ENCODE data around the gene CACNA1C.

Gene CACNA1C

DNA sequence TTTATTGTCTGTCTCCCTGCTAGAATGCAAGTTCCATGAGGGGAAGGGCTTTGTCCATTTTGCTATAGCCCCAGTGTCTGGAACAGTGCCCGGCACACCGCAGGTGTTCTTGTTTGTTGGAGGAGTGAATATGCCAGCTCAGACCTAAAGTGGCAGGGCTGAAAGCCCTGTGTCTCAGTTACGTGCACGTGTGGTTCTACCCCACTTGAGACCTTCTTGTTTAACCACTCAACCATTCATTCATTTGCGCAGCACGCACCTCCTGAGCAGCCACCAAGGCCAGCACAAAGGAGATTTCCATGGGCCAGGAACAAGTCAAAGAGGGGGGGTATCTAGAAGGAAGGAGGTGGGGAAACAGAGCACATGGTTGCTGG, 404.0 kb downstream of the CACNA1C start:
- no peak for DNase-seq (ENCODE audit: low spot score)

DNA sequence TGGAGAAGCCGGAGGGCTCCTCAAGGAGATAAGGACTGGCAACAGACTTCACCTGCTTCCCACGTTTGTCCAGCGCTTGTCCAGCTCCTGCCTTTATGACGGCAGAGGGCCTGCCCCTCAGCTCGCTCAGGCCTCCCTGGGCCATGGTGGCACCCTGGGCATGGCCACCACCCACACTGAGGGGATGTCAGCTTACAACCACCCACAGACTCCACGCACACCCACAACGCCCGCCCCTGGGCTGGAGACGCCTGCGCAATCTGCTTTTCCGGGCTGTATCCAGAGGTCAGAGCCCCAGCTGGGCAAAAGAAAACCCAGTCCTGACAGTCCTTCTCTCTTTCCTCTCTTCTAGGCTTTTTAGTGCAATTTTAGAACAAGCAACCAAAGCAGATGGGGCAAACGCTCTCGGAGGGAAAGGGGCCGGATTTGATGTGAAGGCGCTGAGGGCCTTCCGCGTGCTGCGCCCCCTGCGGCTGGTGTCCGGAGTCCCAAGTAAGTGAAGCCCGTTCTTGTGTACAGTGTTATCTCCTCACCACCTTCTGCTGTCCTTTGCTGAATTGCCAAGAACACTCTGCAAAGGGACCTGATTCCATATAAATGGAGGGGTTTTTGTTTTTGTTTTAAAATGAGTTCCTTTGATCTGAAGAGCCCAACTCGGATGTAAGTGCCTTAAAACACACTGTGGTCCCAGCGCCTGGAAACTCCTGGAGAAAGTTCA, 404.6 kb downstream of the CACNA1C start:
- DNase-seq (ENCODE audit: low spot score), result no peak

DNA sequence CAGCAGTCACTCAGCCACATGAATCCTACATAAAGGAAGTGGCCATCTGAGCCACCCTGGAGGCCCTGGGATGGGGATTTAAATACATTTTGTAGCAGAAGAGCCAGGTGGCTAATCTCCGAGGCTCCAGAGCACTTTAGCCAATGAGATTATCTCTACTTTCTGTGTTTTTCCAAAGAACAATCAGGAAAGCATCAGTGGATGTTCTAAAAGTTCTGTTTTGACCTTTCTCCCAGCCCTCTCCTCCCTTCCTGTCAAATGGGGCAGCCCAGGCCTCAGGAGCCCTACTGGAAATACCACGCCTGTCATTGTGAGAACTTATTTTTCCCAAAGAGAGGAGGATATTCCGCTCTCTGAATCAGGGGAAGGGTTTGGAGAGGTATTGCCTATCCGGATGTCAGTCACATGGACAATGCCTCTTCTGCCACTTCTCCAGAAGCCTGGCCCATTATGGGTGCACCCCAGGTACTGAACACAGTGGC, 405.2 kb downstream of the CACNA1C start:
- DNase-seq (ENCODE audit: low spot score), result no peak

DNA sequence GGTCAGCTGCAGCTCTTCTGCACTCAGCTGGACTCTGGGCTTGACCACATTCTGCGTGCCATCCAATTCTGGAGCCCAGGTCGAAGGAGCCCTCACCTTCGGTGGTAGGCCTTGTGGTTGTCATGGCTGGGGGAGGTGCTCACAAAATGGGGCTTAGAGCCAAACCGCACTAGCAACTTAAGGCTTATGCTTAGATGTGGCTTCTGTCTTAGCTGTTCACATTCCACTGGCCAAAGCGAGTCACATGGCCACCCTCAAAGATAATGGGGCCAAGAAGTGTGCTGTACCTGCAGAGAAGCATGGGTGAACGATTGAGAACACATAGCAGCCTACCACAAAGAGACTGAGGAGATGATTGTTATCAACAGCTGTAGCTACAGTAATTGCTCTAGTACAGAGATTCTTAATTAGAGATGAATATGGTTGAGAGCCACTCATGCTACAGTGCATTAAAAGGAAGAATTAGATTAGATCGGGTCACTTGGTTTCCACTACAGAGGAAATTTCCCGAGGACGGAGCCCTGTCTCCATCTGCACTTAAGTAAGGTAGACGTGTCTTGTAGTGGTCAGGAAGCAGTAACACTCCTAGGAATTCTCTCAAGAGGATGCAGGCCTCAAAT, 407.4 kb downstream of the CACNA1C start:
- DNase-seq (ENCODE audit: low spot score), result no peak

DNA sequence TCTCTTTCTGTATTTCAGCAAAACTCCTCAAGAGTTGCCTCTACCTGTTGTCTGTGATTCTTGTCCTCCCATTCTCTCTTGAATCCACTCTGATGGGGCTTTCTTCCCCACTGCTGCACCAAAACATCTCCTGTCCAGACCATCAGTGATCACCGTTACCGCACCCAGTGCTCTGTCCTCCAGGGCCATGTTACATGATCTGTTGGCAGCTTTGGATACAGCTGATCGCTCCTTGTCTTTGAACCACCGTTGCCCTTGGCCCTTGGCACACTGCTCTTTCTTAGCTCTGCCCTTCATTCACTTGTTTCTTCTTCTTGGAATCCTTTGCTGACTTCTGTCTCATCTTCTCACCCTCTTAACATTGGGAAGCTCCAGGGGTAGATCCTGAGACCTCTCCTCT, 408.3 kb downstream of the CACNA1C start:
- no peak for DNase-seq (ENCODE audit: low spot score)

DNA sequence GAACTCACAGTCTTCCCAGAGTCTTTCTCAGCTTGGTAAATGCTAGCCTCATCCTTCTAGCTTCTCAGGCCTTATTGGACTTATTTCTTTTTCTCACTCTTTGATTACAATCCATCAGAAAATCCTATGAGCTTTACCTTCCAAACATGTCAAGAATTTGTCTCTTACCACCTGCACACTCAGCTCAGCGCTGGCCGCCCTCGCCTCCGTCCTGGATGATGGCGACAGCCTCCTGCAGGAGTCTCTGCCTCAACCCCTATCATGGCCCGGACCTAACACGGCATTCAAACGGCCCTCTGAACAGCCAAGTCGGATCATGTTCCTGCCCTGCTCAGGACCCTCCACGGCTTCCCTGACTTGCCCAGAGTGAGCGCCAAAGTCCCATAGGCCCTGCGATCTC, 408.9 kb downstream of the CACNA1C start:
- no peak for DNase-seq (ENCODE audit: low spot score)

DNA sequence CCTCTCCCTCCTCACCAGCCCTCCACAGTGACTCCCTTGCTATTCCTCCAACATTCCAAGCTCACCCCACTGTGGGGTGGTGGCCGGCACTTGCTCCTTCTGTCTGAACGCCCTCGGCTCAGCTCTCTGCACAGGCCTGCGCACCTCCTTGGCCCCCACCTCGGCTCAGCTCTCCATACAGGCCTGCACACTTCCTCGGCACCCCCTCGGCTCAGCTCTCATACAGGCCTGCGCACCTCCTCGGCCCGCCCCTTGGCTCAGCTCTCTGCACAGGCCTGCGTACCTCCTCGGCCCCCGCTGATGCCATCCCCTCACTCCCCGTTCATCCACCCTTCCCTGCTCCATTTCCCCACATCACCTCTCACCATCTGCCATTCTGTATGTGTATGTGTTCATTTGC, 409.3 kb downstream of the CACNA1C start:
- no peak for DNase-seq (ENCODE audit: low spot score)

DNA sequence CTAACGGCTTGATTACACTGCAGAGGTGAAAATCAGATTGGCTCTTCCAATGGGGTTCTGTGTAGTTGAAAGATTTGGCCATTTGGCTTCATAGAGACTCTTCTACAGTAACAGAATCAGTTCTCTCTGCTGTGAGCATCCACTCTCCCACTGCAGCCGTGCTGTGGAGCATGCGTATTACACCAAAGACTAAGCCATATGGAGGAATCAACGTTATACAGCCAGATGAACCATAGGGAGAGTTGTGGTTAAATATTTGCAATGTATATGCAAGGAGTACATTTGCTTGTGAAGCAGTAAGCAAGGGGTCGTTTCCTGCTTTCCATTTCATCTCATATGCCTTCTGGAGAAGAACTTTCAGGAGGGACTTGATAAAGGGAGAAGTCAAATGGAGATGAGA, 410.9 kb downstream of the CACNA1C start:
- DNase-seq (ENCODE audit: low spot score), result no peak

DNA sequence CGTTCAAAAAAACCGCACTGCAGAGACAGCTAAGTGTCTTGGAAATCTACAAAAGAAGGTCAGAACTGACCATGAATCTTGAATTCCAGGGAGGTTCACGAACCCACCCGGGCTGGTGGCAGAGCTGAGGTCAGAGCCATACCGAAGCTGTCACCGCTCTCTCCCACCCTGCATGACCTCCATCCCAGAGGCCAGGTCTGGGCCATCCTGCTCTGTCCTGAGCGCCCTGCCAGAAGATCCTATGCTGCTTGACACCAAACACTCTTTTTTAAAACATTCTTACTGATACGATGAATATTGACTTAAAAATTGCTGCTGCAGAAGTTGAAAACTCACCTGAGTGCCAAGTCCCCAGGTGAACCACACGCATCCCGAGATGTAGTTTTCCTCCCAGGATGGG, 412.9 kb downstream of the CACNA1C start:
- no peak for DNase-seq (ENCODE audit: low spot score)

DNA sequence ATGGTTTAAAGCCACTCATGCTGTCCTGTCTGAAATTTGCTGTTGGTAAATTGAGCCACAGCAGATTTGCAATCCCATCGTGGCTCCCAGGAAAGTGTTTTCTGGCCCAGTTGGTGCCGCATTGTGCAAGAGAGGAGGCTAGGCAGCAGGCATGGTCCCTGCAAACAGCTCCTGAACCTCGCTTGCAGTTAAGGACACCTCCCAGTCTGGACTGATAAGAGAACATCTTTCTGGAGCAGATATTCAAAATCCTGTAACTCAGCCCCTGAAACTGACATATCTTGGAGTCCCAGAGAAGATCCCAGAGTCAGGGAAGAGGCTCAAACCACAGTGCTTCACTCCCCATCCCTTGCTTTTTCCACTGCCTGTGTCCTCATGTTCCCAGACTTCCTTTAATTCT, 413.4 kb downstream of the CACNA1C start:
- no peak for DNase-seq (ENCODE audit: low spot score)

DNA sequence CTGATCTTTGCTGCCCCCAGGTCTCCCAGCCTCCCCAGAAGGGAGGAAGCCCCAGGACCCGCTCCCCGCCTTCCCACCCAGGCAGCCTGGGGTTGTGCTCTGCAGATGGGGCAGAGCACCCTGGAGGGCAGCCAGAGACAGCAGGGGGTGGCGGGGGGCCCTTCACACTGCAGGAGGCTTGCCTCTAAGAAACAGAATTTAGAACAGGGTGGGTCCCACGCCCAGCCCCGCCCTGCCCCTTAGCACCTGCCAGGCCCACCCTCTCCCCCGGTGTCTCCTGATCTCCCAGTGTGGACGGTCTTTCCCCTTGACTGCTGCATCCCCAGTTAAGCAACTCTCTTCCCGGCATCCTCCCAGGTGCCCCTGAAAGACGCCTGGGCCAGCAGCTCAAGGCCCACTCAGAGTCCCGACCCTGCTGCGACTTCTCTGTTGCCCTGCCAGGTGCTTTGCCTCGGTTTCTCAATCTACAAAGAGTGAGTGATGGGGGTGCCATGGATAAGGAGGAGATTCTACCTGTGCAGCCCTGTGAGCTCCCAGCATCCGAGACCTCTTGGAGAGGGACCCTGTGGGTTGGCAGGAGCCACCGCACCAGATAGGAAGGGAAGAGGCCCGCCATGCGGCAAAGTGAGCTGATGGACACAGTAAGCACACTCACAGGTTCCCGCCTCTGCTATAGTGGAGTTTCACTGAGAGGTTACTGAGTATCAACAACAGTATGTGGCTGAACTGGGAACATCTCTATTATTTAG, 414.8 kb downstream of the CACNA1C start:
- DNase-seq (ENCODE audit: low spot score), result no peak

DNA sequence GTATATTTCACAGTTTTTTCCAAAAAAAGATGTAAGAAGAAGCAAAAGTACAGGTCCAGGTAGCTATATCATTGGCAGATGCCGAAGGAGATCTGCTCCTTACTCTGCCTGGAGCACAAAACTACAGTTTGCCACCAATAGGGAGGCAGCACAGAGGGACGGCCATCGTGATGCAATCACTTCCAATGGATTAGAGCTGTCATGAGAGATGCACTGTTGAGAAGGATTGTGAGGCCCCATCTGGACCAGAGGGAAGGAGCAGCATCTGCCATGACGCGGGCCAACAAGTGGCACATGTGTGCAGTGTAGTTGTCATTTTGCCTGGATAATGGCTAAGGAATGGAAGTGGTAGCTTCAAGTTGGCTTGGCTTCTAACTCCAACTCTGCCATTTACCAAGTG, 423.2 kb downstream of the CACNA1C start:
- DNase-seq (ENCODE audit: low spot score), result no peak

DNA sequence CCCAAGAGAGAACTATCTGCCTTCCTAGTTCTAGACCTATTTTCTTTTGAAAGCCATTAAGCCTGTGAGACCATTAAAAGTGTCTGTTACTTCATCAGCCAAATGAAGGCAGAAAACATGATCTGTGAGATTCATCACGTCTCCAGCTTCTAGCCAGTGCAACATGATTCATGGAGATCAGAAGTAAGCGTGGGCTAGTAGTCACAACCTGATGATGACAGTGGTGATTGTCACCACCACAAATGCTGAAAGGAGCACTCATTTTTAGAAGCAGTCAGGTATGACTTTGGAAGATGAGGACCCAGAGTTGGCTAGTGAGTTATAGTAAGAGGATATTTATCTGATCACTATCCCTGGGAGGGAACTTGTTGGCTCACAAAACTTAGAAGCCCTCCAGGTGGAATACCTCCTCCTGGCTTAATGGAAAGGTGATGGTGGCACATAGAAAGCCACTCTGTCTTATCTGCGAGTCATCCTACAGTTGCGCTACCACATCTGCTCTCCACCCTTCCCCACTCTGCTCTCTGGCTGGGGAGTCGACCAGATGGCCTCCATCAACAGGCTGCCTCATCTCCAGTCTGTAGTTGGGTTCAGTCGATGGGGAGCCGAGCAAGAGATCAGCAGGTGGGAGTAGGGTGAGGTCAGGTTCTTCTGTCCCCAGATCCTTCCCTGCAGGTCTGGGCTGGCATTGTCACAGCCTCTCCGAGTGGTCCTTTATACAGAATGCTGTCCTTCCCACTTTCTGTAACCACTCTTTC, 424.4 kb downstream of the CACNA1C start:
- DNase-seq (ENCODE audit: low spot score), result no peak

DNA sequence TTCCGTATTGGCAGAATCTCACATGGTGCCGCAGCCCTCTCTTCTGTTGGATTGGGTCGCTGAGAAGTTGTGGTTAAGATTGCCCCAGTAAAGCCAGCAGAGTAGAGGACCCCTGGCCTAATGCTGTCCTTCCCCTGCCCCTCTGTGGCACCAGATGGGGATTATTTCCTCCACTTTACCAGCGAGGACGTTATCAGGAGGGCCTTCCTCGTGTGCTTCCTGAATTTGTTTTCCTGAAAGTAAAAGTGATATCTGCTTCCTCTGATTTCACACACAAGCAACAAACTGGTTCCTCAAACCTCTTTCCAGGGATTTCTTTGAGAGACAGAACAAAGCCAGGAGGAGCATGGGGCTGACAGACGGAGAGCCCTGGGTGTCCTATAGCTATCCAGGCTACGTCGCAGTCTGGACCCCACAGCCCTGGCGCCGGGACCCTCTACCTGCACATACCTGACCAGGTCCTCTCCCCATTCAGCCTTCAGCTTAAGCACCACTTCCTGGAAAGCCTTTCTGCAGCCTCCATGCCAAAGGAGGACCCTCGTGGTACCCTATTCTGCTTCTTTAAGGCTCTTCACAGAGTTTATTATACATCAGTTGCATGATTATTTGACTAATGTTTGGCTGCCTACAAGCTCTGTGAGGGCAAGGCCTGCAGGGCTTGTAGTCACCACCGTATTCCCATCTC, 427.2 kb downstream of the CACNA1C start:
- DNase-seq (ENCODE audit: low spot score), result no peak

DNA sequence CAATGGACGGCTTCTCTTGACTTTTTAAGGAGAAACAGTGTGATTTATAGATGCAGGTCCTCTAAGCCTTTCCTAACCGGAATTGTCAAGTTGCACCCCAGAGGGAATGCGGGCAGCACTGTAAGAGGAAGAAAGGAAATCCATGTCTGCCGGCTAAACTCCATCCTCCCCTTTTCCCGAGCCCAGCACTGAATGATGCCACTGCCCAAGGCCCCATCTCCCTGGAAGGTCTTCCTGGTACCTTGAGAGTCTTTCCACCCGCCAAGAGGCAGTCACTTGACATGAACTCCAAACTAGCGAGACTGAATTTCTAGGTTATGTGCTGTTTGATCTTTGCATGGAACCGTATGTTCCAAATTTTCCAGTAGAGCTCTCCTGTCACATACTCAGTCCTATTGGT, 428.6 kb downstream of the CACNA1C start:
- no peak for DNase-seq (ENCODE audit: low spot score)

DNA sequence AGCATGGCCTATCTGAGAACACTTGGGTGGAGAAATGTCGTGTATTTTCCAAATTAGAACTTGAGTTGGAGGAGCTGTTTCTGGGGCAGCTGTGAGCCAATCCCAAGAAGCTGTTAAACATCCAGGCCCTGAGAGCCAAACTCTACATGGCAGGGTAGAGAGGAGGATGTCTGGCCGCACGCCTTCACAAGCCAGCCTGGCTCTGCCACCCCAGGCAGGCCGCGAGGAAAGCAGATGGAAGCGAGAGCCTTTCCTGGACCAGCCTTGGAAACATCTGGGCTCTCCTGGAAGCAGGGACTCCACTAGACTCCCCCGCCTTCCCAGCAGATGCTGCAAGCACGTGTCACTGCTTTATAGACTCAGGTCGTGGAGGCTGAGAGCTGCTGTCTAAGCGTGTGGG, 429.2 kb downstream of the CACNA1C start:
- no peak for DNase-seq (ENCODE audit: low spot score)

DNA sequence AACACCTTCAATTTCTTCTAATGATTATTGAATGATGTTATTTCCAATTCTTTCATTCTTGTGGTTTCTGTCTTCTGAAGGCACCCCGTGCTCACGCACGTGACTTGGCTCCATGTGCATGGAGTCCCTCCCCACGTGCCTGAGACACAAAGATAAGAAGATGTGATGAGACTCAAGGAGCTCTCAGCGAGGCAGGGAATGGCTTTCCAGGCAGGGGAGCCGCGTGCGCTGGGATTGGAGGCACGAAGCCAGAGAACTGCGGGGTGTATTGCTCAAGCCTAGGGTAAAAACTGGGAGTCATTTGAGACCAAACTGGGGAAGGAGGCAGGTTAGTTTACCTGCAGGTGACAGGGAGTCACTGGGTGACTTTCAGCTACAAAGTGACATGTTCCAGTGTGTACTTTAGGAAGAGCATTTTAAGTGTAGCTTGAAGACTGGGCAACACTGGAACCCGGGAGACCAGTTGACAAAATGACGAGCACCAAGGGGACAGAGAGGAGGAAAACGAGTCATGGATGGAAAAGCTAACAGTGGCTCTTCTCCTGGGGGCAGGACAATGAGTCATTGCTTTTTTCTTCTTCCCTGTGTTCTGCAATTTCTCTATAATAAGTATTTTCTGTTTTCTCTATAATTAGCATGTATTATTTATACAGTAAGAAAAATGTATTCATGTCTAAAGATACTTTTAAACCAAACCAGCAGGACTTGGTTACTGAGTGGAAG, 430.3 kb downstream of the CACNA1C start:
- peak; percentile 44 for DNase-seq (ENCODE audit: low spot score)

DNA sequence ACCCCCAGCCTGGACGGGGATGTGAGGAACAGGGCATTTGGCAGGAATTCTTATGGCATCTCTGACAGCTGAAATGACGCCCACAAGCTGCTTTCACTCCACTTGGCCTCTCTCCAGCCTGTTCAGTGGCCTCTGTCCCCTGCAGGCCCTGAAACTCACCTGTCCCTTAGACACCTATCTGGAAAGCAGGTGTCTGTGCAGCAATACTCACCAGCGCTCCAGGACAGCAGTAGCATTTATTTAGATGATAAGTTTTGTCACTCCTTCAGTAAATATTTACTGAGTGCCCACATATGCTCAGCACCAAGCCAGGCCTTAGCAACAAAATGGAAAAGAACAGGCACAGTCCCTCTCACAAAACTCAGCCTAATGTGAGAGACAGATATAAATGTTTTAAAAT, 430.9 kb downstream of the CACNA1C start:
- no peak for DNase-seq (ENCODE audit: low spot score)

DNA sequence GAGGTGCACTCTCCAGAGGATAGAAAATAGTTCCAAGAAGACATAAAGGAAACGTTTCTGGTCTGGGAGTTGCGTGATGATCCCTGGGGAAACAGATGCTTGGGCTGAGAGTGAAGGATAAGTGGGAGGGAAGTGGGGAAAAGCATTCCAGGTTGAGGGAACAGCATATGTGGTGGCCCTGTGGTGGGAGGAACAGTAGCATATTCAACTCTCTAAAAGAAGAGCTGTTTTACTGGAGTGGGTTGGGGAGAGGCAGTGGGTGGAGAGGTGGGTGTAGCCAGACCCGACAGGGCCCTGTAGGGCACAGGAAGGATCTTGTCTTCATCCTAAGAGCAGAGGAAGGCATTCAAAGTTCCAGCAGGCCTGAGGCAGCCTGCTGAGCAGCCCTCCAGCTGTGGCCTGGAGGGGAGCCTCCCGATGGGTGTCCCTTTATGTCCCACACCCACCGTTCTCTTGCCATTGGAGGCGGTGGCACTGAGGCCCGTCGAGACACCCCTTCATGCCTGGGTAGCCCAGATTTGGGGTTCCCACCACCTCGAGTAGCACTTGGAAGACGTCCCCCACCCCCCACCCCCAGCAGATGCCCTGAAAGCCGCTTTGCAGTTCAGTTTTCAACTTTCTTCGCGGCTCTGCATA, 431.5 kb downstream of the CACNA1C start:
- no peak for DNase-seq (ENCODE audit: low spot score)

DNA sequence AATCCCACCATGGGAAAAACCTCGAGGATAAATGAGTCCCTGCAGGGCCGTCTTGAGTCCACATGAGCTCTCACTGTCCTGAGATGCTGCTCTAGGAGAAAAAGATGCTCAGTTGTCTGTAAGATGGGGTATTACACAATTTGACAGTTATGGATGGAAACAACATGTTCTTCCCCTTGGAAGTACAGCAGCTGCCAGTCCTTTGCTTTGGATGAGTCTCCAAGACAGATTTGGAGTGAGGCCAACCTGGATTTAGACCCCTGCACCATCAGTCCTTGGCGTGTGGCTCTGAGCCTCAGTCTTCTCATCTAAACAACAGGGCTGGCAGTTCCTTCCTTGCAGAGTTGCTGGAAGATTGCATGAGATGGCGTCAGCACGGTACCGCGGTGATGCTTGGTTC, 432.9 kb downstream of the CACNA1C start:
- DNase-seq (ENCODE audit: low spot score), result no peak

DNA sequence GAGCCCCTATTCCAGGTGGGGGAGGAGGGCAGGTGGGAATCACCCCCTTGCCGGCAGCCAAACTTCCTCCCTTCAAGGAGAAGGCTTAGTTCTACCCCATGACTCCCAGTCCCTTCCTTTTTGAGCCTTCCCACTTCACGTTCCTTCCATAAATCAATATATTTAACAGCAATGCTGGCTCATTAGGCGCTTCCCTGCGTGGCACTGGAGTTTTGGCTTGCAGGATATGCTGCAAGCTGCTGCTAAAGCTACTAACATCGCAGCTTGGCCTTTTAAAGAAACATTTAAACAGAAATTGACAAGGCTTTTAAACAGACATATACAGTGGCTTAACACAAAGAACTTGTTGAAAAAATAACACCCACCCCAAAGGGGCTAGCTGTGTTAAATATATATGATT, 434.0 kb downstream of the CACNA1C start:
- no peak for DNase-seq (ENCODE audit: low spot score)
